ENCODE data around the gene CFAP221. TPM values are rescaled to one million over a fixed set of nuclear protein-coding genes. Genes with fewer than 3 reads are reported as not detected.

Gene CFAP221
- total RNA-seq, 1 experiment from 2014 or later, result not detected

GRCh38 chr2:119706221-119706620 is 162.0 kb downstream of the CFAP221 start:
- H3K79me2 ChIP-seq (ENCODE audit: low read depth), result no peaks in the 10 kb centered on the region
- H3K9me3 ChIP-seq (ENCODE audit: insufficient read depth, low read depth), result no peaks in the 10 kb centered on the region
- no peaks in the 10 kb centered on the region for H3K36me3 ChIP-seq (ENCODE audit: low read depth)
- BruUV-seq (replicated peaks), result no TSS peak
- intact Hi-C loops (cut with micrococcal nuclease; ENCODE audit: unreplicated experiment), result loop anchor here (10.0 kb wide), 1 partner anchor 189 kb away; no protein-coding TSS in a partner anchor
- H3K4me3 ChIP-seq, result no peak overlapping the region
- POLR2A ChIA-PET (ENCODE audit: unreplicated experiment), result interaction anchor here (0.6 kb wide), 1 partner anchor 268 kb away, joined by 11 read pairs; no protein-coding TSS in a partner anchor
- no peaks in the 10 kb centered on the region for H3F3A ChIP-seq (ENCODE audit: insufficient read depth, low read depth)
- no peaks in the 10 kb centered on the region for H3K4me1 ChIP-seq (replicated peaks; ENCODE audit: insufficient read depth)
- H3K27ac ChIP-seq, result no peak overlapping the region
- no peaks in the 10 kb centered on the region; the same call in 1 of the 2 replicates for H4K20me1 ChIP-seq (ENCODE audit: insufficient read depth)
- no peak for DNase-seq
- H3K27me3 ChIP-seq (ENCODE audit: insufficient read depth, low read depth), result no peaks in the 10 kb centered on the region
- TF ChIP-seq EZH2 (IDR thresholded peaks at IDR 0.05; ENCODE audit: low read depth), result no peak
- TF ChIP-seq, protein P1, sequence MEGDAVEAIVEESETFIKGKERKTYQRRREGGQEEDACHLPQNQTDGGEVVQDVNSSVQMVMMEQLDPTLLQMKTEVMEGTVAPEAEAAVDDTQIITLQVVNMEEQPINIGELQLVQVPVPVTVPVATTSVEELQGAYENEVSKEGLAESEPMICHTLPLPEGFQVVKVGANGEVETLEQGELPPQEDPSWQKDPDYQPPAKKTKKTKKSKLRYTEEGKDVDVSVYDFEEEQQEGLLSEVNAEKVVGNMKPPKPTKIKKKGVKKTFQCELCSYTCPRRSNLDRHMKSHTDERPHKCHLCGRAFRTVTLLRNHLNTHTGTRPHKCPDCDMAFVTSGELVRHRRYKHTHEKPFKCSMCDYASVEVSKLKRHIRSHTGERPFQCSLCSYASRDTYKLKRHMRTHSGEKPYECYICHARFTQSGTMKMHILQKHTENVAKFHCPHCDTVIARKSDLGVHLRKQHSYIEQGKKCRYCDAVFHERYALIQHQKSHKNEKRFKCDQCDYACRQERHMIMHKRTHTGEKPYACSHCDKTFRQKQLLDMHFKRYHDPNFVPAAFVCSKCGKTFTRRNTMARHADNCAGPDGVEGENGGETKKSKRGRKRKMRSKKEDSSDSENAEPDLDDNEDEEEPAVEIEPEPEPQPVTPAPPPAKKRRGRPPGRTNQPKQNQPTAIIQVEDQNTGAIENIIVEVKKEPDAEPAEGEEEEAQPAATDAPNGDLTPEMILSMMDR (conservative IDR thresholded peaks at IDR 0.05), result no peak
- CTCF ChIA-PET, result no interaction called here
- no peak overlapping the region for H2AFZ ChIP-seq
- no peaks in the 10 kb centered on the region for H3K9me2 ChIP-seq (ENCODE audit: insufficient read depth)
- H3K4me2 ChIP-seq, result no peak overlapping the region

Other genes starting within 250 kb of the CFAP221 start
- gene C2orf76, start 177.6 kb upstream of the CFAP221 start, total RNA-seq (2021), result 11.5 and 12.7 TPM in 2 replicates
- gene DBI, start 177.5 kb upstream of the CFAP221 start, total RNA-seq (2021), result 128 and 265 TPM in 2 replicates
- gene TMEM37, start 112.6 kb upstream of the CFAP221 start, total RNA-seq (2021), result 1.2 TPM in 2 replicates
- gene SCTR, start 20.0 kb upstream of the CFAP221 start, total RNA-seq (2021), result not detected in 2 replicates
- gene TMEM177, start 134.8 kb downstream of the CFAP221 start, total RNA-seq (2021), result 18.2 and 18.4 TPM in 2 replicates
- gene PTPN4, start 215.5 kb downstream of the CFAP221 start, total RNA-seq (2021), result 46.6 and 60.7 TPM in 2 replicates

Data from PC-9 (cell line).